Left ventricle myocardium superior (tissue), 1 donor: ENCODE data around the gene FBXO11. TPM values are rescaled to one million over a fixed set of nuclear protein-coding genes. Genes with fewer than 3 reads are reported as not detected.
"Not testable (repeated sequence)": the region's sequence is repeated elsewhere in the genome, so short reads cannot be mapped to it uniquely, and the experiment has no call there.

Experiments used
- ATAC-seq: fragments of 200-7000 bp; cut with Tn5 transposase; one replicate; pipeline ENCODE4 v1.9.1; 2020; ENCODE audit warnings: mild to moderate bottlenecking, moderate library complexity
- DNase-seq: peaks from one replicate; pipeline ENCODE4 v3.0.0-alpha.2; 2020
- intact Hi-C: fragments of 100-400 bp; cut with micrococcal nuclease; formaldehyde crosslinking; loops from one replicate; pipeline ENCODE4 v1.11.0; 2022
- total RNA-seq: library from RNA; stranded (reverse); fragmentation: NEBNext Ultra II Directional; extraction: Animal tissue kit (Norgen Biotek cat#: 25700); gene quantifications from one replicate; pipeline ENCODE4 v1.2.1, GENCODE V29; 2021
- donor health status: DM: no; HTN: yes; CAD: no; lungs with severe emphysema.

Gene FBXO11
- total RNA-seq, 1 donor from 2014 or later: 36.6 TPM

GRCh38 chr2:47867205-47867604, 39.1 kb downstream of the FBXO11 start:
- ATAC-seq (peak; percentile 92), DNase-seq (no peak)
- intact Hi-C loops: no loop called here

GRCh38 chr2:47864566-47864965, 41.7 kb downstream of the FBXO11 start:
- ATAC-seq (no peak), DNase-seq (no peak)
- intact Hi-C loops: no loop called here

GRCh38 chr2:47862949-47863348, 43.3 kb downstream of the FBXO11 start:
- intact Hi-C loops: no loop called here
- ATAC-seq (no peak), DNase-seq (no peak)

- ATAC-seq: not testable (repeated sequence)
- intact Hi-C loops: loop anchor here (10.0 kb wide), 1 partner anchor 52 kb away; the partner anchor contains the start of gene FBXO11
These were observed 53.1 kb downstream of the FBXO11 start for GRCh38 chr2:47853067-47853777.

GRCh38 chr2:47850198-47850597, 56.1 kb downstream of the FBXO11 start:
- ATAC-seq: no peak
- DNase-seq: no peak
- intact Hi-C loops: loop anchor here (10.0 kb wide), 1 partner anchor 55 kb away; the partner anchor contains the start of gene FBXO11

More at GRCh38 chr2:47853067-47853777, 53.1 kb downstream of the FBXO11 start:
- DNase-seq: not testable (repeated sequence)

GRCh38 chr2:47849368-47849767, 56.9 kb downstream of the FBXO11 start:
- ATAC-seq (no peak), DNase-seq (no peak)
- intact Hi-C loops: no loop called here

- intact Hi-C loops: no loop called here
- ATAC-seq (peak; percentile 57), DNase-seq (no peak)
These were observed 62.1 kb downstream of the FBXO11 start for GRCh38 chr2:47844162-47844561.

GRCh38 chr2:47843407-47843806, 62.9 kb downstream of the FBXO11 start:
- intact Hi-C loops: no loop called here
- ATAC-seq: no peak
- no peak for DNase-seq

- ATAC-seq (no peak), DNase-seq (no peak)
- intact Hi-C loops: no loop called here
These were observed 63.5 kb downstream of the FBXO11 start for GRCh38 chr2:47842846-47843245.

GRCh38 chr2:47838686-47839085, 67.6 kb downstream of the FBXO11 start:
- ATAC-seq (no peak), DNase-seq (no peak)
- intact Hi-C loops: no loop called here

- no peak for ATAC-seq
- DNase-seq: no peak
- intact Hi-C loops: no loop called here
These were observed 68.0 kb downstream of the FBXO11 start for GRCh38 chr2:47838249-47838648.

- DNase-seq (no peak), ATAC-seq (no peak)
- intact Hi-C loops: no loop called here
These were observed 72.8 kb downstream of the FBXO11 start for GRCh38 chr2:47833516-47833968.

- DNase-seq: no peak
- no peak for ATAC-seq
- intact Hi-C loops: no loop called here
These were observed 83.8 kb downstream of the FBXO11 start for GRCh38 chr2:47822518-47822917.

GRCh38 chr2:47819834-47820233, 86.5 kb downstream of the FBXO11 start:
- DNase-seq (no peak), ATAC-seq (no peak)
- intact Hi-C loops: no loop called here

- intact Hi-C loops: no loop called here
- DNase-seq: no peak
- peak; percentile 43 for ATAC-seq
These were observed 87.5 kb downstream of the FBXO11 start for GRCh38 chr2:47818777-47819176.

- DNase-seq: no peak
- intact Hi-C loops: no loop called here
- ATAC-seq: no peak
These were observed 90.5 kb downstream of the FBXO11 start for GRCh38 chr2:47815764-47816163.

GRCh38 chr2:47811668-47812067, 94.6 kb downstream of the FBXO11 start:
- ATAC-seq (no peak), DNase-seq (no peak)
- intact Hi-C loops: no loop called here

- DNase-seq (no peak), ATAC-seq (no peak)
- intact Hi-C loops: no loop called here
These were observed 95.4 kb downstream of the FBXO11 start for GRCh38 chr2:47810850-47811249.

GRCh38 chr2:47809903-47810302, 96.4 kb downstream of the FBXO11 start:
- intact Hi-C loops: no loop called here
- ATAC-seq (no peak), DNase-seq (no peak)

GRCh38 chr2:47808614-47809013, 97.7 kb downstream of the FBXO11 start:
- no peak for ATAC-seq
- intact Hi-C loops: no loop called here

GRCh38 chr2:47805850-47806249, 100.4 kb downstream of the FBXO11 start:
- ATAC-seq: no peak
- no peak for DNase-seq
- intact Hi-C loops: no loop called here

More at GRCh38 chr2:47808614-47809013, 97.7 kb downstream of the FBXO11 start:
- no peak for DNase-seq
